Astrocyte (in vitro differentiated cells and primary cell): ENCODE data around the gene GZMM. TPM values are rescaled to one million over a fixed set of nuclear protein-coding genes. Genes with fewer than 3 reads are reported as not detected.
A peak's percentile ranks its signal among the peaks of the same experiment; 100 is the strongest.

ENCODE experiments used
- DNase-seq: peaks from one replicate; pipeline ENCODE4 v3.0.0-alpha.2; 2010; ENCODE audit warnings: low read depth
- FAIRE-seq: peaks from 2 replicates; lab custom pipeline; 2011; peaks lifted over from hg19 to GRCh38; lab: Jason Lieb, UNC
- H2AFZ ChIP-seq: 2 replicates; pipeline ENCODE4 v1.6.0; 2012; ENCODE audit warnings: low read depth, low read length, inconsistent platforms
- H3K27ac ChIP-seq: 2 replicates; pipeline ENCODE4 v1.5.1; 2011; ENCODE audit warnings: low read depth, low read length, inconsistent platforms
- H3K27me3 ChIP-seq: 2 replicates; pipeline ENCODE4 v1.6.0; 2011; ENCODE audit warnings: low read length, inconsistent platforms; ENCODE audit not compliant: insufficient read depth
- H3K36me3 ChIP-seq: 2 replicates; pipeline ENCODE4 v1.5.1; 2011; ENCODE audit warnings: low read length, inconsistent platforms; ENCODE audit not compliant: insufficient read depth
- H3K4me1 ChIP-seq: 2 replicates; pipeline ENCODE4 v1.5.1; 2011; ENCODE audit warnings: low read length, inconsistent platforms; ENCODE audit not compliant: insufficient read depth
- H3K4me2 ChIP-seq: 2 replicates; pipeline ENCODE4 v1.6.0; 2012; ENCODE audit warnings: low read length, inconsistent platforms
- H3K4me3 ChIP-seq: 2 replicates; pipeline ENCODE4 v1.5.1; 2011; ENCODE audit warnings: low read depth, mild to moderate bottlenecking, low read length, inconsistent platforms; ENCODE audit not compliant: insufficient read depth
- H3K79me2 ChIP-seq: 2 replicates; pipeline ENCODE4 v1.6.0; 2012; ENCODE audit warnings: mild to moderate bottlenecking, low read length, inconsistent platforms; ENCODE audit not compliant: insufficient read depth
- H3K9ac ChIP-seq: 2 replicates; pipeline ENCODE4 v1.6.0; 2012; ENCODE audit warnings: mild to moderate bottlenecking, low read length, inconsistent platforms
- H3K9me3 ChIP-seq: 2 replicates; pipeline ENCODE4 v1.5.1; 2012; ENCODE audit warnings: low read depth, mild to moderate bottlenecking, low read length, inconsistent platforms; ENCODE audit not compliant: insufficient read depth
- H4K20me1 ChIP-seq: 2 replicates; pipeline ENCODE4 v1.6.0; 2012; ENCODE audit warnings: low read length, inconsistent platforms; ENCODE audit not compliant: insufficient read depth
- H3K27ac Mint-ChIP-seq: one replicate; pipeline ENCODE4 v1.8.0; 2021; ENCODE audit warnings: mild to moderate bottlenecking, mixed read lengths; ENCODE audit not compliant: unreplicated experiment
- H3K27me3 Mint-ChIP-seq: one replicate; pipeline ENCODE4 v1.8.0; 2021; ENCODE audit warnings: low read depth, mixed read lengths; ENCODE audit not compliant: unreplicated experiment
- H3K36me3 Mint-ChIP-seq: one replicate; pipeline ENCODE4 v1.8.0; 2021; ENCODE audit warnings: low read depth, mixed read lengths; ENCODE audit not compliant: unreplicated experiment
- H3K4me1 Mint-ChIP-seq: one replicate; pipeline ENCODE4 v1.8.0; 2021; ENCODE audit warnings: low read depth, mixed read lengths; ENCODE audit not compliant: unreplicated experiment
- H3K4me3 Mint-ChIP-seq: one replicate; pipeline ENCODE4 v1.8.0; 2021; ENCODE audit warnings: mild to moderate bottlenecking, moderate library complexity, mixed read lengths; ENCODE audit not compliant: unreplicated experiment
- H3K9me3 Mint-ChIP-seq: one replicate; pipeline ENCODE4 v1.8.0; 2021; ENCODE audit warnings: mild to moderate bottlenecking, mixed read lengths; ENCODE audit not compliant: unreplicated experiment
- EZH2 ChIP-seq: IDR thresholded peaks from 2 replicates; pipeline ENCODE4 v1.6.1; 2012; ENCODE audit warnings: mild to moderate bottlenecking, low read length, inconsistent platforms; ENCODE audit not compliant: insufficient read depth
- total RNA-seq: library from RNA; stranded (reverse); gene quantifications from 2 replicates; pipeline ENCODE4 v1.2.1, GENCODE V29; 2021
- TF ChIP-seq, protein P1 (sequence below): IDR thresholded peaks from 2 replicates; pipeline ENCODE4 v1.5.1; 2011; ENCODE audit warnings: low read depth, mild to moderate bottlenecking, inconsistent platforms, low read length, moderate library complexity; ENCODE audit not compliant: insufficient read depth

GZMM gene
- total RNA-seq, 1 donor from 2014 or later, result 0.70 TPM

DNA sequence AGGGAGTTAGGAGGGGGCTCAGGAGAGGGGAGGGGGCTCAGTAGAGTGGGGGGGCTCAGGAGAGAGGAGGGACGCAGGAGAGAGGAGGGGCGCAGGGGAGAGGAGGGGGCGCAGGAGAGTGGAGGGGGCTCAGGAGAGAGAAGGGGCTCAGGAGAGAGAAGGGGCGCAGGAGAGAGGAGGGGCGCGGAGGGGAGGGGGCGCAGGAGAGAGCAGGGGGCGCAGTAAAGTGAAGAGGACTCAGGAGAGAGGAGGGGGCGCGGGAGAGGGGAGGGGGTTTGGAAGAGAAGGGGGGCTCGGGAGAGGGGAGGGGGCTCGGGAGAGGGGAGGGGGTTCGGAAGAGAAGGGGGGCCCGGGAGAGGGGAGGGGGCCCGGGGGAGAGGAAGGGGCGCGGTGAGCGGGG is 46.9 kb upstream of the GZMM start:
- H3K4me1 ChIP-seq, result no peaks in the 10 kb centered on the region
- FAIRE-seq, result no peak
- H3K27ac Mint-ChIP-seq, result no peak overlapping the region

DNA sequence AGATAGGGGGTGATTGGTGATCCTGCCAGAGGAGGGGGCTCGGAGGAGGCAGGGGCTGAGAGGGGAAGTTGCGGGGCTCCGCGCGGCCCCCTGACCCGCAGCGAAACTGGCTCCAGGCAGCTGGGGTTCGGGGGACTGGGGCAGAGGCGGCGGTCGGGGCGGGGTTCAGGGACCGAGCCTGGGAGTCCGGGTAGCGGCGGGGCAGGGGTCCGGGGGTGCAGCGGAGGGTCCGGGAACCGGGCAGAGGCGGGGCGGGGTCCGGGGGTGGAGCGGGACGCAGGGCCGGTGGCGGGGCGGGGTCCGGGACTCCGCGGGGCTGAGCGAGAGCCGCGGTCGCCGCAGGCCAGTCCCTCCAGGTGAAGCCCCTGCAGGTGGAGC is 46.4 kb upstream of the GZMM start:
- Histone ChIP-seq H3K27me3 (peaks cover 12% of the 10 kb centered on the region), H3K36me3 (no peaks in the 10 kb centered on the region), H2AFZ (no peak overlapping the region), H3K27ac (no peak overlapping the region), H3K9me3 (peaks cover 3% of the 10 kb centered on the region), H3K79me2 (no peaks in the 10 kb centered on the region), H4K20me1 (peaks cover 2% of the 10 kb centered on the region), H3K4me2 (no peak overlapping the region), H3K9ac (no peak overlapping the region), H3K4me1 (no peaks in the 10 kb centered on the region), H3K4me3 (no peak overlapping the region)
- no peak overlapping the region for H3K4me3 Mint-ChIP-seq
- H3K4me1 Mint-ChIP-seq, result no peaks in the 10 kb centered on the region
- peaks cover 5% of the 10 kb centered on the region for H3K36me3 Mint-ChIP-seq
- TF ChIP-seq, protein P1, sequence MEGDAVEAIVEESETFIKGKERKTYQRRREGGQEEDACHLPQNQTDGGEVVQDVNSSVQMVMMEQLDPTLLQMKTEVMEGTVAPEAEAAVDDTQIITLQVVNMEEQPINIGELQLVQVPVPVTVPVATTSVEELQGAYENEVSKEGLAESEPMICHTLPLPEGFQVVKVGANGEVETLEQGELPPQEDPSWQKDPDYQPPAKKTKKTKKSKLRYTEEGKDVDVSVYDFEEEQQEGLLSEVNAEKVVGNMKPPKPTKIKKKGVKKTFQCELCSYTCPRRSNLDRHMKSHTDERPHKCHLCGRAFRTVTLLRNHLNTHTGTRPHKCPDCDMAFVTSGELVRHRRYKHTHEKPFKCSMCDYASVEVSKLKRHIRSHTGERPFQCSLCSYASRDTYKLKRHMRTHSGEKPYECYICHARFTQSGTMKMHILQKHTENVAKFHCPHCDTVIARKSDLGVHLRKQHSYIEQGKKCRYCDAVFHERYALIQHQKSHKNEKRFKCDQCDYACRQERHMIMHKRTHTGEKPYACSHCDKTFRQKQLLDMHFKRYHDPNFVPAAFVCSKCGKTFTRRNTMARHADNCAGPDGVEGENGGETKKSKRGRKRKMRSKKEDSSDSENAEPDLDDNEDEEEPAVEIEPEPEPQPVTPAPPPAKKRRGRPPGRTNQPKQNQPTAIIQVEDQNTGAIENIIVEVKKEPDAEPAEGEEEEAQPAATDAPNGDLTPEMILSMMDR, result no peak
- TF ChIP-seq EZH2, result no peak
- FAIRE-seq (no peak), DNase-seq (no peak)
- peaks cover 4% of the 10 kb centered on the region for H3K9me3 Mint-ChIP-seq
- peaks cover 27% of the 10 kb centered on the region for H3K27me3 Mint-ChIP-seq
- no peak overlapping the region for H3K27ac Mint-ChIP-seq

More for the DNA sequence above, 46.9 kb upstream of the GZMM start:
- Histone ChIP-seq H3K4me3 (no peak overlapping the region), H3K27ac (no peak overlapping the region), H3K9me3 (peaks cover 3% of the 10 kb centered on the region), H3K9ac (no peak overlapping the region), H3K36me3 (no peaks in the 10 kb centered on the region), H3K4me2 (no peak overlapping the region), H3K27me3 (peaks cover 12% of the 10 kb centered on the region), H2AFZ (no peak overlapping the region), H3K79me2 (no peaks in the 10 kb centered on the region), H4K20me1 (peaks cover 2% of the 10 kb centered on the region)
- Mint-ChIP-seq H3K27me3 (peaks cover 27% of the 10 kb centered on the region), H3K36me3 (peaks cover 3% of the 10 kb centered on the region), H3K4me1 (no peaks in the 10 kb centered on the region), H3K4me3 (no peak overlapping the region), H3K9me3 (peaks cover 3% of the 10 kb centered on the region)
- DNase-seq, result no peak
- no peak for TF ChIP-seq EZH2
- TF ChIP-seq, protein P1, result no peak

DNA sequence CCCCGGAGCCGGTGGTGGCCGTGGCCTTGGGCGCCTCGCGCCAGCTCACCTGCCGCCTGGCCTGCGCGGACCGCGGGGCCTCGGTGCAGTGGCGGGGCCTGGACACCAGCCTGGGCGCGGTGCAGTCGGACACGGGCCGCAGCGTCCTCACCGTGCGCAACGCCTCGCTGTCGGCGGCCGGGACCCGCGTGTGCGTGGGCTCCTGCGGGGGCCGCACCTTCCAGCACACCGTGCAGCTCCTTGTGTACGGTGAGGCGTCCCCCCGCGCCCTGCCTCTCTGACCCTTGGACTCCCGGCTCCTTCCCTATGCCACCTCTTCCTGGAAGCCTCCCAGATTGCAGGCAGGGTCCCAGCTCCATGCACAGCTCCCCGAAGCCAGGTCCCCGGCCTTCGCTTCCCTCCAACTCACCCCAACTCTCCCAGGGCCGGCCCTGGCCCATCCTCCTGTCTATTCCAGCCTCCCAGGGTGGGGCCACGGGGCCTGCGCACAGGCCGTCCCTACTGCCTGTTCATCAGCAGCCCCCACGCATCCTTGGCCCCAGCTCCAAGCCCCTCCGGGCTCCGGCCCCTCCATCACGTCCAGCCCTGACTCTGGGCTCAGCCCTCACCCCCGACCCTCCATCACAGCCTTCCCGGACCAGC is 45.9 kb upstream of the GZMM start:
- H3K36me3 ChIP-seq, result no peaks in the 10 kb centered on the region
- H4K20me1 ChIP-seq, result peaks cover 2% of the 10 kb centered on the region
- no peak overlapping the region for H3K4me3 ChIP-seq
- Mint-ChIP-seq H3K27me3 (peaks cover 27% of the 10 kb centered on the region), H3K27ac (no peak overlapping the region), H3K36me3 (peaks cover 5% of the 10 kb centered on the region), H3K9me3 (peaks cover 6% of the 10 kb centered on the region), H3K4me1 (no peaks in the 10 kb centered on the region), H3K4me3 (no peak overlapping the region)
- peak; percentile 99 for TF ChIP-seq EZH2
- TF ChIP-seq, protein P1, result no peak
- H3K4me2 ChIP-seq, result no peak overlapping the region
- H2AFZ ChIP-seq, result no peak overlapping the region
- no peak overlapping the region for H3K27ac ChIP-seq
- no peak for FAIRE-seq
- peaks cover 3% of the 10 kb centered on the region for H3K9me3 ChIP-seq
- H3K9ac ChIP-seq, result no peak overlapping the region
- no peaks in the 10 kb centered on the region for H3K79me2 ChIP-seq
- peaks cover 12% of the 10 kb centered on the region for H3K27me3 ChIP-seq
- no peaks in the 10 kb centered on the region for H3K4me1 ChIP-seq
- no peak for DNase-seq
